Non-pigmented ciliary epithelial cell (primary cell): Measurements from ENCODE around the gene ELMO1.

Experiments
- DNase-seq: peaks from one replicate; pipeline ENCODE4 v3.0.0-alpha.2; 2010; ENCODE audit warnings: low read depth

Gene ELMO1

DNA sequence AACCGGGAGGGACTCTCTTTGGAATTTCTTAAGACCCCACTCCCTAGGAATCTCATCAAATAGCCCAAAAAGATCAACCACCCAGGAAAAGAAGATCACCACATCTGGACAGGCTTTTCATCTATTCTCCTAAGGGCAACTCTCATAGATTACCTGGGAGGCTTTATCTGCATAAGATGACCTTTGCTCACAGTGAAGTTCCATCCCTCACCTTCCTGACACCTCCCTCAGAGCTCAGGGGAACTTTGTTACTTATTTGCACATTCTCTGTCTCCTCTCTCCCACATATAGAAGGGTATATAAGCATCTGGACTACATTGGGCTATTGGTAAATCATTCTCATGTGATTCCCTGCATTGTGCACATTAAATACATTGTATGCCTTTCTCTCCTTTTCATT lies 80.1 kb downstream of the ELMO1 start:
- no peak for DNase-seq

DNA sequence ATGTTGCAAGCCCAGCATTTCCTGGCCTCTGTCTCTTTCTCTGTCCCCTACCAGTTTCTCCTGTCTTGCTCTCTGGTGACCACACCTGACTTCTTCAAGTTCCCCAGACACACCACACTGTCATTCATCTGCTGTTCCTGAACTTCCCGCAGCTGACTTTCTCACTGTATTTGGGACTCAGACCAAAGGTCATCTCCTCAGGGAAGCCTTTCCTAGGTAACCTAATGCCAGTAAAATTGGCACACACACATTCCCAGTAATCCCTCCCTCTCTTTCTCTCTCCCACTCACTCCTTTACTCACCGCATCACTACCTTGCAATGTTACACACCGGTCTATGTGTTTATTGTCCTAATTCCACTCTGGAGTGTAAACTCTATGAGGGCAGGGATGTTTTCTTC lies 81.7 kb downstream of the ELMO1 start:
- no peak for DNase-seq

DNA sequence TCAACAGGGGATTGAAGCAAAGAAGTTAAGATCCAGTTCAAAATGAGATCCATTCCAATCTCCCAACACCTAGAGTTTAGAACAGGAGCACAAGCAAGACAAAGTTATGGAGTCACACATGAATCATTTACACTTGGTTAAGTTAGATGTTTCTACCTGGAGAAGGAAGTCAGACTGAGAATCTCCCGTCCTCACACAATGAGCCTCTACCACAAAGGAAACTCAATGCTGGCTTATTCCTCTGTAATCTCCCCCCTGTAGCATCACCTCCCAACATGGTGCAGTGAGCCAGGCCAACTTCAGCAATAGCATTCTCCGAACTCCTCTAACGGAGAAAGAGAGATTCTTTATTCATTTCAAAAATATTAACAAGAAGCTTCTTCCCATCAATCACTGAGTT lies 82.2 kb downstream of the ELMO1 start:
- DNase-seq = no peak

DNA sequence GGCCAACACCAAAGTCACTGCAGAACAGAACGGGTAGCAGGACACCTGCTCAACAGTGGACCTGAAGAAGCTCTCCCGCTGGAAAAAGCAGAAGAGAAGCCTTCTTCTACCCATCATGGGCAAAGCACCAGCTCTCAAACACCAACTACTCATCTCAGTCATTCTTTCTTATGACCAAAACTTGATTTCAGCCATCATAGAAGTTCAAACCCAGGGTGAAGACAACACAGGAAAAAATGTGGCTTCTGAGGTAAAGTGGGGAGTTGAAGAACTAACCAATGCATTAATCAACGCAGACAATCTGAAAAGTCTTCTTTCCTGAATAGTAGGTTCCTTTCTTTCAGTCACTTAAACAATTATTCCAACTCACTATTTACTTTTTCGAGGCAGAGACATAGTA lies 83.3 kb downstream of the ELMO1 start:
- no peak for DNase-seq

DNA sequence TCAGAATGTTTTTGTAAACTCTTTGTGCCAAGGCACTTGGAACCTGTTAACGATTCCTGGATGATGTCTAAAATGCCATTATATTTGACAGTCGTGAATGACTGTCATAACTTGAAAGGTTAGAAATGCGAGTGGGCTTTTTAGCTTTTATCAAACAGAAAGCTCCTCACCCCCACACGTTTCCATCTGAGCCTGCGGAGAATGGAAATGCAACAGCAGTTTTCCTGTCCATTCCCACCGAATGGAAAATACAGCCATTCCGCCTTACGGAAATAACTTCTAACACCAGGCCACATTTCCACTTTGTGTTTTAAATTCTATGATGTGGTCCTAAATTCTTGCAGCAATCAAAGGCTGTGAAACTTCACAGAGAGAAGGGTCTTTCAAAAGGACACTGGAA lies 83.8 kb downstream of the ELMO1 start:
- DNase-seq = no peak

DNA sequence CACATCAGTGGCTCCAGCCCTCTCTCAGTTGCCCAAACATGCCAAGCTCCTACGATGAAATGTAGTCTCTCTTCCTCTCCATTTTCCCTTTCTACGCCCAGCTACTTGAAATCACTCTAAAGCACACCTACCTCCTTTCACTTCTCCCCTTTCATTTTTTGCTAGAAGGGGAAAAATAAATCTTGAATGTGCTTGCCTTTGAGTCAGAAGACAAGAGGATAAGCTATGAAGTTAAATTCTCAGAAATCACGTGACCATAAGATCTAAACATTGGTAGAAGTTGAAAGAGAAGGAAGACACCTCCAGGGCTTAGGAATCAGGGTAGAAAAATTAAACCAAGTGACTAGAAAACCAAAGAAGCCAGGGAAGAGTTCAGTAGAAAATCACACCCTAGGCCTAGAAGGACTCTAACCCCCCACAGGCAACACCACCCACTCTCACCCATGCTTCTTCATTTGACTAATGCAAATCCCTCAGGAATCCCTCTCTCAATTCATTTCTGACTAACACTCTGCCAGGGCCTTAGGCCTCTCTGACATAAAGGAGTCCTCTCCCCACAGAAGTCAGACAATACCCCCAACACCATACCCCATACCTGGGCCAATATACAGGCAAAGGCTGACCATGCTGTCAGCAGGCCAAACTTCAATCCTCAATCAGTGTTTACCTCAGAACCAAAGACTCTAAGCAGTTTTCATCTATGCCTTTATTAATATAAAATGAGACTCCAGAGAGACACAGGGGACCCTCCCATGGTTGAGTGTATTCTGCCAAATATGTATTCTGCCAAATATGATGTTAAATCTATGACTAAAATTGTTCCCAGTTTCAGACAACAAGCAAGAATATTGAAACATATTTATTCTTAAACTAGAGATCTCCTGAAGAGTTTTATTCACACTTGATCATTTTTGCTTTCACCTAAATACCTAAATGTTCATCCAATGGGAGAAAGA lies 84.8 kb downstream of the ELMO1 start:
- DNase-seq = no peak

DNA sequence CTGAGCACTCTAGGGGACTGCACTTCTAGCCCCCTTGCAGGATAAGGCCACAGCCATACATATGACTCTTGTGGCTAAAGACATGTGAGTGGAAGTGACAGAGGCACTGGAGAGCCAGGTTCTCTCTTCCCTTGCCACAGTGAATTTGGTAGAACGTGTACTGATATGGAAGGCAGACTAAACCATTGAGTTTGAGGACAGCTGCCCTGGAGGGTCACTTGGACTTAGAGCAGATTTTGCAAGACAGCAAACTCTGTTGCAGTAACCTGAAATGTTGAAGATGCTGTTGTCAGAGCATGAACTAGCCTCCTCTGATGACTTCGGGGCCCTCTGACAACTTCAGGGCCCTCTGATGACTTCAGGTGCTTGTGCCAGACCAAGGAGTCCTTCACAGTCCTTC lies 85.9 kb downstream of the ELMO1 start:
- DNase-seq = no peak

DNA sequence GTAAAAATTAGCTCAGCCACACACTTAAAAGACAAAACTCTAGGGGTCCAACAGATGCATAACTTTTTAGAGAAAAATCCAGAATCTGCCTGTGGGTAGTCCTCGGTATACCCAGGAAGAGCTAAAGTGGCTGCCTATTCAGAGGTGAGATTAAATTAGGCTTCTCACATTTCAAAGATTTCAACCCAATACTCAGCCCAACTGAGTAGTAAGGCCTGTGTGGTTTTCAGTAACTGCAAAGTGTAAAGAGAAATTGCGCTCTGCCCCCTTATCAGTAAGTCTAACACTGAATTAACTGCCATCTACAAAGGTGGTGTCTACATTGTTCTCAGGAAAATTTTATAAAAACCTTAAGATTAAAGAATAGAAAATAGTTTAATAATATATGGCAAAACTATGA lies 88.2 kb downstream of the ELMO1 start:
- DNase-seq = no peak

DNA sequence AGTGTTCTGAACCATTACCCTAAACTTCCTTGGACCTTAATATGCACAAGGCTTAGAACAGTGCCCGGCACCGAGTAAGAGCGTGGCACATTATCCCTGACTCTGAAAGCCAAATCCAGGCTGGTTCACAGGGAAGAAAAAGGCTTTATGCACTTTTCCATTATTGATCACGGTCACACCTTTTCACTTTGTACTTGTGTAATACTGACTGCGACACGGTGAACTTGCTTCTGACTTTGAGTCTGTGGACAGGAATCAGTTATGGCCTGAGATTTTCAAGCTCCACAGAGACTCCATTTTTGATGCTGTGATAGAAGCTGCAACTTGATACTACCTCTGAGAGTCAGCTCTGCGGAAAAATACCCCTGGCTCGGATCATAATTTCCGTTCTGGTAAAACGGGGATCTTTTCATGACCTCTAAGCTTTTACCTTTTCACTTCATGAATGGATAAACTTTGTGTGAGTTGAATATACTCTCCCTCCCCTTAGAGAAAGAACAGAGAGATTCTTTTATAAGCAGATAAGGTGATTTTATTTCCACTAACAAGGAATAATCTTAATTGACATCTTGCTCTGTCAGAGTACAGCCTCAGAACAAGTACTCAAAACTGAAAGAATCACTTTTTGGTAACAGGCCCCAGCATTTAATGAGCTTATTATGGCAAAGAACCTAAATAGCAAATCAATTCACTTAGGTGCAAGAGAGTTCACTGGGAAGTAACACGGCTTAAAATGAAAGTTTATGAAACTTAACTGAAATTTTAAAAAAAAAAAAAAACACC lies 88.8 kb downstream of the ELMO1 start:
- DNase-seq = no peak

DNA sequence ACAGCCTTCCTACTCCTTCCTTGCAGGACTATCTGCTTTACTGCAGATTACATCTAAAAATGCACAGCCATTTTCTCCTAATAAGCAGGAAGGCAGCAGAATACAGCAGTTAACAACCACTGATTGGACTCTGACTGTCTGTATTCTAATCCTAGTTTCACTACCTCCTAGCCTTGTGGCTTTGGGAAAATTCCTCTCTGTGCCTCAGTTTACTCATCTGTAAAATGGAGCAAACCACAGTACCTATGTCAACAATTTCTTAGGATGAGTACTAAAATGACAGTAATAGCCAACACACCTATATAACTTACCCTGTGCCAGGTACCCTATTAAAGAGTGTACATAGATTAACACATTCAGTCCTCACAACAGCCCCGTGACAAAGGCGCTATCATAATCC lies 89.5 kb downstream of the ELMO1 start:
- no peak for DNase-seq

DNA sequence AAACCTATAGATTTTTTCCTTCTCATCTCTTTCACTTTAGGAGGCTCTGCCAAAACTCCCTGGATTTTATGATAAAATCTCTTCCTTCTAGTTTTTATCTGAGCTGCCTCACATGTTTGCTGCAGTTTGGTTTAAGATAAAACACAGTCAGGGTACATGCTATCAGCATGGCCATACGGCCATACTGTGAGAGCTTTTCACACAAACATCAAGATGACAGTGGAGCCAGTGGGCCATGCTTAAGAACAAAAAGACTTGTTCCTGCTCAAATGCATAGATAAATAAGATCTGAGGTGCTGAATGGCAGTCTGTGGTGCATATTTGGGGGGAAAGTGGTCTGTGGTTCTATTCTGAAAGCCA lies 91.0 kb downstream of the ELMO1 start:
- DNase-seq = no peak

DNA sequence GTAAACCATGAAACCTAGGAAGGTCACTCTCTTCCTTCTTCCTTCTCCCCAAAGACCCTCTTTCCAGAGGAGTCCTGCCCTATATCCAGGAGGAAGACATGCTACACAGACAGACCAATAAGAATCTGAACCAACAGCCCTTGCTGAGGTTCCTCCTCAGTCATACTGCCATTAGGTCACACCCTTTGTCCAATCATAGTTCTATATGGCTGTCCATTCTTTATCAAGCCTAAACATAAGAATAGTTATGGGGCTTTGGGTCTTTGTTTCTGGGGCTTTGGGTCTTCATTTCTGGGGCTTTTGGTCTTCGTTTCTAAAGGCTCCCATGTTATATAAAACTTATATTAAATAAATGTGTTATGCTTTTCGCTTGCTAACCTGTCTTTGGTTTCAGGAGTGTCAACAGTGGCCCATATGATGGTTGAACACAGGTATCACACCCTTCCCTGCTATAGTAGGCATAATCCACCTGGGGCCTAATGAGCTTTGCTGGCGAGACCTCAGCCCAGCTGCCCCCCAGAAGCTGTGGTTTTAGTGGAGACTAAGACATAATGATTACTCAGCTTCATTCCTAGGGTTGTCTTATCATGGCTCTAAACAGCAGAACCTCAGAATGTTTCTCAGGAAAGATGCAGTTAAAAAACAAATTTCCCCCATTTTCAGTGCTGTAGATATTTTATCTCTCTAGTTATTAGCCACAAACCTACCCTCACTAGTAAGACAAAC lies 91.6 kb downstream of the ELMO1 start:
- DNase-seq = no peak

DNA sequence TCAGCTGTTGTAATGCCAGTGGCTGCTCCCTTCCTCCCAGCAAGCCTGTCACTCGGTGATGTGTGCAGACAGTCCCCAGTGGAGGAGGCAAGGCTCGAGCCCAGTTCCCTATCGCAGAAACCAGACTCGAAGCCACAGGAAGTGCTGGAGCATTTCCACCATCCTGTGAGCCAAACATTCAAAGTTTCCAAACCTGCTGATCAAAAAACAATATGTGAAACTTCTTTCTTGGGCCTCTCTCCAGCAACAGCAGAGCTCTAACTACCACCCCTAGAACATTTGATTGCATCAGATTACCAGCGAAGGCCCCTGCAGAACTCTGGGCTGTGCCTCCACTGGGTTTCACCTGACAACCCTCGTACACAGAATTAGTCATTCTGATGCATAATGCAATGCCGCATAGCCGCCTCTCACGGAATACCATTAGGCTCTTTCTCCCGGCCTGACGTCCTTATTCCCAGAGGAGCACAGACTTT lies 94.0 kb downstream of the ELMO1 start:
- no peak for DNase-seq

DNA sequence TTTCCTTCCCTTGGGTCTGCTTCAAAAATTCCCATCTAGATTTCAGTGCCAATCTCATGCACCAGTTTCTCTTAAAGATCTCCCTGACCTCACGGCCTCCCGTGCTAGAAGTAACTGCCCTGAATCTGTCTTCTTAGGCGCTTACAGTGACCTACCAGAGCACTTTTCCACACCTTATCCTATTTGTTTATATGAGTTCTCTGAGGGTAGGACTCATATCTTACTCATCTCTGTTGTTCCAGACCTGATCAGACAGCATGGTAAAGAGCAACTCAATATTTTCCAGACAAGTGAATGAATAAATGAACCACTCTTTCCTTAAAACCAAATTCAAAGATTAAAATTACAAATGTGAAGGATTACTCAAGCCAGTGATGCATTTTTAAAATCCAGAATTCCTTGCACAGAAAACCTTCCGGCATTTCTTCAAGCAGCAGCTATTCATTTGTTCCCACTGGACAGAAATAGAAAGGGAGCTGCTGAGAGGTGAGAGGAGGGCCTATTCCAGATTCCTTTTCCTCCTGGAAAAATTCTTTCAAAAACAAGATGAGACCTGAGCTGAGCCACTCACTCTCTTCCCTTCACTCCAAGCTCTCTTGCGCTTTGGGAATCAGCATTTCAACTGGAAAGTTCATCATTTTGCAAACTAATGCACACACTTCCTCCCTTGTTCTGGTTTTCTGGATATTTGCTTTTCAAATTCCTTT lies 94.6 kb downstream of the ELMO1 start:
- no peak for DNase-seq

DNA sequence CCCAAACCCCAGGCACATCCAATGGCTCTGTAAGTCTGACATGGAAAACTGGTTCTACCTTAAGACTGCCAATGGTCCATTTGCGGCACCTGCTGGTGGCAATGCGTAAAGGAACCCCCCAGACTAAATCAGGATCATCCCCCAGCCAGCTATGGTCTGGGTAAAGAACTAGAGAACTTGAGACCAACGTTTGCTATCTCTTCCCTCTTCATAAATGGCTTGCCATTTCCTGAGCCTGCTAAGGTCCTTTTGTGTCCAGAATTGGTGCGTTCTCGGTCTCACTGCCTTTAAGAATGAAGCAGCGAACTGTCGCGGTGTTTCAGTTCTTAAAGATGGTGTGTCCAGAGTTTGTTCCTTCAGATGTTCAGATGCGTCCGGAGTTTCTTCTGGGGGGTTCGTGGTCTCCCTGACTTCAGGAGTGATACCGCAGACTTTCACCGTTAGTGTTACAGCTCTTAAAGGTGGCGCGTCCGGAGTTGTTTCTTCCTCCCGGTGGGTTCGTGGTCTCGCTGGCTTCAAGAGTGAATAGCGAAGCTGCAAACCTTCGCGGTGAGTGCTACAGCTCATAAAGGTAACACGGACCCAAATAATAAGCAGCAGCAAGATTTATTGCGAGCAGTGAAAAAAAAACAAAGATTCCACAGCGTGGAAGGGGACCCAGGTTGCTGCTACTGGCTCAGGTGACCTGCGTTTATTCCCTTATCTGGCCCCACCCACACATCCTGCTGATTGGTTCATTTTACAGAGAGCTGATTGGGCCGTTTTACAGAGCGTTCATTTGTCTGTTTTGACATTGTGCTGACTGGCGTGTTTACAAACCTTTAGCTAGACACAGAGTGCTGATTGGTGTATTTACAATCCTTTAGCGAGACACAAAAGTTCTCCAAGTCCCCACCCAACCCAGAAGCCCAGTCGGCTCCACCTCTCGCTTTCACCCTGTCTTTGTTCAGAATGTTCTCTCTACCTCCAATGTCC lies 95.4 kb downstream of the ELMO1 start:
- DNase-seq = no peak

DNA sequence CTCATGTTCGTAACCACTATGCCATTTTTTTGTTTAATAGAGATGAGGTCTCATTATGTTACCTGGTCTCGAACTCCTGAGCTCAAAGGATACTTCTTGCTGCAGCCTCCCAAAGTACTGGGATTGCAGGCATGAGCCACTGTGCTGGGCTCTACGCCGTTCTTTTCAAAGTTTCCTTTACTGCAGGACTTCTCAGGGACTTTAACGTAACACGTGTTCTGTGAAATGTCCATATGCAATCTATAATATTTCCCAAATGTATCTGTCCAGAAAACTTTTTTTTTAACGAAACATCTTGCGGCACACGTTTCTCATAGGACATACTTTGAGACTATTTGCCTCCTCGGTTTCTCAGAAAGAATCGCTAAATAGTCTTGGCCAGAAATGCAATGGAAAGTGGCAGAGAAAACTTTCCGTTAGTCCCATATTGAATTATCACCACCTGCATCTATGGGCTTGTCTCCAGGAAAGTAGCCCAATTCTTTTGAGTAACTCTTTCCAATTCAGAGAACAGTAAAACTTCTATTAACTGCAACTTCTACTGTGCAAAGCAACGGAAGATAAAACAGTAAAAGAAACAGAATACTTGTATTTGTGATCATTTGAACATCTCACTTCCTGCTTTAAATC lies 96.3 kb downstream of the ELMO1 start:
- DNase-seq = no peak

DNA sequence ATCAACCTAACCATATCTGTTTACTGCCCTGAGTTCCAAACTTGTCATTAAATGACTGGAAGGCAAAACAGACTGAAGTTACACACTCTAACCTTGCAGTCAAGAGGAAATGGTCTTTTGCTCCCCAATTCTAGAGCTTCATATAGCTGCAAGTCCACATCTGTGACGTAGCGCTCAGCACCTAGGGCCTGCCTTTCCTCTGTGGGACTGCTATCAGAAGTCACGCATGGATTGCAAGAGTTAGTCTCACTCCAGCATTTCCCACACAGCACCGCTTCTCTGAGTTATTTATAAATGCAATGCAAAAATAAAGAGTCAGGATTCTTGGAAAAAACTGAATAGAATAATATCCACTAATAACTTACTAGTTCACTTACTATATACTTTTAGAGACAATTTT lies 96.9 kb downstream of the ELMO1 start:
- no peak for DNase-seq

DNA sequence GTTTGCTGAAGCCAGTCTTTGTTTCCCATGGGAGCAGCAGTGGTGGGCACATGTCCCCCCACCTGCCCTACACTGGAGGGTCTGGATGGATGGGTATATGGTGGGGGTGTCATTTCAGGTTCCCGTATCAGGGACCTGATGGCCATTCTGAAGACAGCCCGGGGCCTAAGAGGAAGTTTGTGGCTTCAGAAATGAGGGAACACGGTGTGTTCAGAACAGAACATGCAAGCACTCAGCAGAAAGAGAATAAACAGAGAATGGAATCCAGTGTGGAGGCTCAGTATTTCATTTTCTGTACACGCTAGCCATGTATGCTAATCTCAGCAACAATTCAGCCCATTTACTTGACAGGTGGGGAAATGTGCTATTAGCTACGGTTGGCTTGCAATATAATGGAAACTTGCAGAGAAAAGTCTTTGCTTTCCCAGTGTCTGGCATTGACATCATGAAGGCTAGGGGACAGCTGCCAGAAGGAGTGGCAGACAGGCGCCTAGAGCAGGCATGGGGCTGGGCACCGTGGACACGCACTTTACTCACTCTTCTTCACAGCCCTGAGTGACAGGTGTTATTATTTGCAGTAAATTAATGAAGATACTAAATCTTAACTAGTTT lies 98.6 kb downstream of the ELMO1 start:
- DNase-seq = no peak

DNA sequence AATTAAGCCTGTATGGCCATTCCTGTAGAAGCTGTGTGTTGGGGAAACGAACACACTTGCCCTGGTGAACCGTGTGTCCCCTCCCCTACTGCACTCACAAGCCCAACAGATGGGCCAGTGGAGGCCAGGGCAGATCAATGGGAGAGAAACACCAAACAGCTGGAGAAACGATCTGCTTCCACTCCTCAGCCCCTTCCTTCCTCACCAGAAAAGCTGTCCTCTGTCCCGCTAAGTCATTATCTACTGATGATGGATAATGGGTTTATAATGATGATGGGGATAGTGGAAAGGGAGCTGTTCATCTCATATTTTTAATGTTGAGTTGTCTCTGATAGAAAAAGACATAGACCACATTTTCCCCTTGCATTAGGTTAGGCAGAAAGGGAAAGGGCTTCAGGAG lies 99.7 kb downstream of the ELMO1 start:
- DNase-seq = no peak

DNA sequence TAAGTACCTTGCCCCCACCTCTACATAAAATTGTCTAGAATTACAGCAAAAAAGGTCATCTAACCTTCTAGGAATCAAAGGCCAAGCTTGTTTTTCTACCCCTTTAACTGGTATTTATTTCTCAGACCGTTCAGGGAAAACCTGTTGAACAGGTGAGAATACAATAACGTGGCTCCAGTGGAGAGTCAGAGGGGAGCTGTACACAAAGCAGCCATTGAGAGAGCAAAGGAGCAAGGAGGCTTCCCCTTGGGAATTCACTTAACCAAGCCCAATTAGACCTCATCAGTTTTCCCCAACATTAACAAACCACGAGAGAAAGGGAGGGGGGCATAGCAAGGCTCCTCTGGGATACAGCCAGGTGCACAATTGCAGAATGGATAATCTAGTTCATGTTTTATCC lies 101.9 kb downstream of the ELMO1 start:
- DNase-seq = no peak
